ENCODE measurements around the gene RFX7. TPM values are rescaled to one million over a fixed set of nuclear protein-coding genes. Genes with fewer than 3 reads are reported as not detected.

The RFX7 gene
- total RNA-seq, 1 experiment from 2014 or later: 43.4 TPM

DNA sequence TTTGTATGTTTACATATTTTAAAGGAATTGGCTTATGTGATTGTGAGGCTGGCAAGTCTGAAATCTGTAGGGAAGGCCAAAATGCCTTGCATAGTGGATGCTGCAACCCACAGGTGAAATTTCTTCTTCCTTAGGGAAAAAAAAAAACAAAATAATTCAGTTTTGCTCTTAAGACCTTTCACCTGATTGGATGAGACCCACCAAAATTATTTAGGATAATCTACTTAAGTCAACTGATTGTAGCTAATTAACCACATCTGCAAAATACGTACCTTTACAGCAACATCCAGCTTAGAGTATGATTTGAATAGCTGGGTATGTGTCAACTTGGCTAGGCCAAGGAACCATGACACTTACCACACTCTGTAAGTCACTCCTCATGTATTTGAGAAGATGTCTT, 6.9 kb upstream of the RFX7 start:
- no peaks in the 10 kb centered on the region for H3K27me3 Mint-ChIP-seq (ENCODE audit: low read depth)
- H2BK120ac ChIP-seq (ENCODE audit: low read depth, low read length, poor library complexity, severe bottlenecking): no peak overlapping the region
- WGBS (ENCODE audit: extremely low coverage, insufficient read length, low lambda C conversion rate): no CpG with 5 or more reads among the region's 1 CpG
- no peak overlapping the region for H4K5ac ChIP-seq (ENCODE audit: insufficient read length, low read depth, low read length)
- no peak overlapping the region for H3K56ac ChIP-seq (ENCODE audit: insufficient read length, low read depth, low read length)
- peaks cover 3% of the 10 kb centered on the region for H3K23me2 ChIP-seq (ENCODE audit: insufficient read length, low read depth, low read length, poor library complexity, severe bottlenecking)
- no peak overlapping the region for H2BK12ac ChIP-seq (ENCODE audit: insufficient read length, low read depth, low read length)
- H4K8ac ChIP-seq (replicated peaks; ENCODE audit: insufficient read length, low read depth, low read length): no peak overlapping the region
- H3K23ac ChIP-seq (ENCODE audit: insufficient read length, low read depth, low read length): no peak overlapping the region
- no peak overlapping the region for H4K91ac ChIP-seq (ENCODE audit: insufficient read length, low read depth, low read length)
- no peak overlapping the region for H3K4me3 Mint-ChIP-seq
- H2BK15ac ChIP-seq (ENCODE audit: low read depth, low read length): no peak overlapping the region
- no peak overlapping the region for H3K27ac Mint-ChIP-seq
- DNase-seq: no peak
- H2AK5ac ChIP-seq (ENCODE audit: insufficient read length, low read length): no peak overlapping the region
- H3K27ac ChIP-seq (ENCODE audit: insufficient read length, low read depth, low read length): no peak overlapping the region
- H3K18ac ChIP-seq (ENCODE audit: insufficient read length, low read depth, low read length): no peak overlapping the region
- H3K14ac ChIP-seq (ENCODE audit: insufficient read depth, low read length): no peak overlapping the region
- H3K79me2 ChIP-seq (ENCODE audit: insufficient read depth, low read length): no peaks in the 10 kb centered on the region
- H2BK5ac ChIP-seq (ENCODE audit: insufficient read length, low read length): no peak overlapping the region
- H2AFZ ChIP-seq (ENCODE audit: low read length): no peak overlapping the region
- H3K4me1 Mint-ChIP-seq: peaks cover 23 to 37% of the 10 kb centered on the region in 2 experiments
- no peaks in the 10 kb centered on the region for H3K9me3 Mint-ChIP-seq
- no peaks in the 10 kb centered on the region for H3K79me1 ChIP-seq (ENCODE audit: insufficient read depth, low read depth, low read length, poor library complexity, severe bottlenecking)
- no peaks in the 10 kb centered on the region for H3K36me3 Mint-ChIP-seq (ENCODE audit: insufficient read depth in 1 of 3, low read depth in 3 of 3)
- no peaks in the 10 kb centered on the region for H3K27me3 ChIP-seq (ENCODE audit: insufficient read depth, low read length)
- H2BK20ac ChIP-seq (ENCODE audit: low read depth, low read length, poor library complexity, severe bottlenecking): no peak overlapping the region
- no peaks in the 10 kb centered on the region for H3K9me3 ChIP-seq (ENCODE audit: control insufficient read depth, low read depth, low read length)
- peaks cover 3% of the 10 kb centered on the region; the same call in 1 of the 2 replicates for H3K4me1 ChIP-seq (ENCODE audit: insufficient read depth, low read length)
- H3K9ac ChIP-seq (ENCODE audit: extremely low read depth, insufficient read length, low read length): no peak overlapping the region
- no peak overlapping the region for H3T11ph ChIP-seq (ENCODE audit: low read length)
- H3K4me2 ChIP-seq (ENCODE audit: insufficient read depth, insufficient read length, low read length): no peak overlapping the region
- no peaks in the 10 kb centered on the region for H4K20me1 ChIP-seq (ENCODE audit: control insufficient read depth, insufficient read depth, insufficient read length)
- no peak overlapping the region for H3K4ac ChIP-seq (ENCODE audit: low read depth, low read length)
- TF ChIP-seq, protein P1, sequence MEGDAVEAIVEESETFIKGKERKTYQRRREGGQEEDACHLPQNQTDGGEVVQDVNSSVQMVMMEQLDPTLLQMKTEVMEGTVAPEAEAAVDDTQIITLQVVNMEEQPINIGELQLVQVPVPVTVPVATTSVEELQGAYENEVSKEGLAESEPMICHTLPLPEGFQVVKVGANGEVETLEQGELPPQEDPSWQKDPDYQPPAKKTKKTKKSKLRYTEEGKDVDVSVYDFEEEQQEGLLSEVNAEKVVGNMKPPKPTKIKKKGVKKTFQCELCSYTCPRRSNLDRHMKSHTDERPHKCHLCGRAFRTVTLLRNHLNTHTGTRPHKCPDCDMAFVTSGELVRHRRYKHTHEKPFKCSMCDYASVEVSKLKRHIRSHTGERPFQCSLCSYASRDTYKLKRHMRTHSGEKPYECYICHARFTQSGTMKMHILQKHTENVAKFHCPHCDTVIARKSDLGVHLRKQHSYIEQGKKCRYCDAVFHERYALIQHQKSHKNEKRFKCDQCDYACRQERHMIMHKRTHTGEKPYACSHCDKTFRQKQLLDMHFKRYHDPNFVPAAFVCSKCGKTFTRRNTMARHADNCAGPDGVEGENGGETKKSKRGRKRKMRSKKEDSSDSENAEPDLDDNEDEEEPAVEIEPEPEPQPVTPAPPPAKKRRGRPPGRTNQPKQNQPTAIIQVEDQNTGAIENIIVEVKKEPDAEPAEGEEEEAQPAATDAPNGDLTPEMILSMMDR (conservative IDR thresholded peaks at IDR 0.05): no peak

All from H9 (cell line).